DMS153 (cell line): ENCODE results near the gene SNRNP27.
A peak's percentile ranks its signal among the peaks of the same experiment; 100 is the strongest.
"Not testable (repeated sequence)": the region's sequence is repeated elsewhere in the genome, so short reads cannot be mapped to it uniquely, and the experiment has no call there.

Experiments used
- DNase-seq: peaks from one replicate; lab custom pipeline; 2025; lab: John Stamatoyannopoulos, UW

The SNRNP27 gene

GRCh38 chr2:69893684-69894551 is at the start of gene SNRNP27:
TSS of gene SNRNP27 (plus strand) at chr2:69893956. CDS start at chr2:69893985, 29 bp downstream.
- DNase-seq = peak; percentile 8

GRCh38 chr2:69843993-69844392 is 49.8 kb upstream of the SNRNP27 start:
- no peak for DNase-seq

- no peak for DNase-seq
Observed at GRCh38 chr2:69844560-69844959, 49.2 kb upstream of the SNRNP27 start.

- no peak for DNase-seq
Observed at GRCh38 chr2:69846182-69847067, 47.3 kb upstream of the SNRNP27 start.

- no peak for DNase-seq
Observed at GRCh38 chr2:69847068-69847828, 46.5 kb upstream of the SNRNP27 start.

- DNase-seq = no peak
Observed at GRCh38 chr2:69848186-69848790, 45.5 kb upstream of the SNRNP27 start.

GRCh38 chr2:69858261-69858660 is 35.5 kb upstream of the SNRNP27 start:
- DNase-seq = no peak

GRCh38 chr2:69863298-69863697 is 30.5 kb upstream of the SNRNP27 start:
- no peak for DNase-seq

GRCh38 chr2:69888451-69888850 is 5.3 kb upstream of the SNRNP27 start:
- no peak for DNase-seq

GRCh38 chr2:69889302-69889701 is 4.5 kb upstream of the SNRNP27 start:
- DNase-seq = no peak

- DNase-seq = no peak
Observed at GRCh38 chr2:69890881-69891280, 2.9 kb upstream of the SNRNP27 start.

GRCh38 chr2:69892838-69893424 is 825 bp upstream of the SNRNP27 start:
- not testable (repeated sequence) for DNase-seq

GRCh38 chr2:69894737-69895136 is 981 bp downstream of the SNRNP27 start:
- not testable (repeated sequence) for DNase-seq

- no peak for DNase-seq
Observed at GRCh38 chr2:69902213-69902922, 8.6 kb downstream of the SNRNP27 start.

GRCh38 chr2:69907216-69907615 is 13.5 kb downstream of the SNRNP27 start:
- no peak for DNase-seq

- peak; percentile 48 for DNase-seq
Observed at GRCh38 chr2:69911985-69912563, 18.3 kb downstream of the SNRNP27 start.

- DNase-seq = peak; percentile 100
Observed at GRCh38 chr2:69914164-69914949, 20.6 kb downstream of the SNRNP27 start.

- no peak for DNase-seq
Observed at GRCh38 chr2:69914950-69915945, 21.5 kb downstream of the SNRNP27 start, which contains the start of gene MXD1. TSS of gene MXD1 (plus strand) at chr2:69915109. CDS start at chr2:69915331, 222 bp downstream.
